Right atrium auricular region (tissue), 2 donors: ENCODE measurements around the gene APOA4. TPM values are rescaled to one million over a fixed set of nuclear protein-coding genes. Genes with fewer than 3 reads are reported as not detected.

Experiments used
- DNase-seq: peaks from one replicate; pipeline ENCODE4 v3.0.0-alpha.2; 2019; ENCODE audit warnings: low spot score
- H3K27ac ChIP-seq, 2 donors: fragments of 200-600 bp; sonication (generic); 1 replicate in 1 of 2; 2 replicates in 1 of 2; pipeline ENCODE4 v1.5.1; 2016 to 2019
- H3K27me3 ChIP-seq, 2 donors: fragments of 200-600 bp; sonication (generic); one replicate each; pipeline versions ENCODE4 v1.5.1 to v1.6.0; 2017 to 2019
- H3K36me3 ChIP-seq: fragments of 200-600 bp; sonication (generic); one replicate; pipeline ENCODE4 v1.5.1; 2016
- H3K4me1 ChIP-seq, 2 donors: fragments of 200-600 bp; sonication (generic); one replicate each; pipeline versions ENCODE4 v1.5.1 to v1.6.0; 2017 to 2019
- H3K4me3 ChIP-seq, 2 donors: fragments of 200-600 bp; sonication (generic); 1 replicate in 1 of 2; 2 replicates in 1 of 2; pipeline ENCODE4 v1.5.1; 2017 to 2019; ENCODE audit warnings: mild to moderate bottlenecking in 1 of 2, moderate library complexity in 1 of 2
- H3K9me3 ChIP-seq, 2 donors: fragments of 200-600 bp; sonication (generic); one replicate each; pipeline ENCODE4 v1.5.1; 2019
- total RNA-seq, 2 donors: library from RNA; depleted of rRNA; stranded (reverse); fragments of >200 nt; gene quantifications; one replicate each; pipeline ENCODE4 v1.1.0, GENCODE V29; 2016
- TF ChIP-seq, protein P1 (sequence below), 2 donors: fragments of 200-600 bp; sonication (generic); IDR thresholded peaks; one replicate each; pipeline ENCODE4 v1.5.1; 2019; ENCODE audit warnings: antibody characterized with exemption in 2 of 2

APOA4 gene
- total RNA-seq, 2 donors from 2014 or later, result not detected

DNA sequence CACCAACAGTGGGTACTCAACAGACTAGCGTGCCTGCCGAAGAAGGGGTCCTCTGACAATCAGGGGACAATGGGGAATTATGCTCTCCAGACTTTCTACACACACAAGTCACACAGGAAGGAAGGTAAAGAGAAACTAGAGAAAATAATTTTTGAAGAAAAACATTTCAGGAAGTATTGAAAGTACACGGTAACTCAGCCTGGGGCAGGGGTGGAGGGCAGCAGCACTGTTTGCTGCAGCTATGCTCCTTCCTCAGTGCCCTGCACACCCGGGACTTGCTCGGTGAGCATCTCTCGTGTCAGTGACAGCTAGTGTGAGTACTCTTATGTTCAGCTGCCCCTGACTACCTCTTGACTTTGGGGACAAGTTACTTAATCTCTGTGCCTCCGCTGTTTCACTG lies 32.3 kb upstream of the APOA4 start:
- no peak overlapping the region for H3K4me3 ChIP-seq
- TF ChIP-seq, protein P1, sequence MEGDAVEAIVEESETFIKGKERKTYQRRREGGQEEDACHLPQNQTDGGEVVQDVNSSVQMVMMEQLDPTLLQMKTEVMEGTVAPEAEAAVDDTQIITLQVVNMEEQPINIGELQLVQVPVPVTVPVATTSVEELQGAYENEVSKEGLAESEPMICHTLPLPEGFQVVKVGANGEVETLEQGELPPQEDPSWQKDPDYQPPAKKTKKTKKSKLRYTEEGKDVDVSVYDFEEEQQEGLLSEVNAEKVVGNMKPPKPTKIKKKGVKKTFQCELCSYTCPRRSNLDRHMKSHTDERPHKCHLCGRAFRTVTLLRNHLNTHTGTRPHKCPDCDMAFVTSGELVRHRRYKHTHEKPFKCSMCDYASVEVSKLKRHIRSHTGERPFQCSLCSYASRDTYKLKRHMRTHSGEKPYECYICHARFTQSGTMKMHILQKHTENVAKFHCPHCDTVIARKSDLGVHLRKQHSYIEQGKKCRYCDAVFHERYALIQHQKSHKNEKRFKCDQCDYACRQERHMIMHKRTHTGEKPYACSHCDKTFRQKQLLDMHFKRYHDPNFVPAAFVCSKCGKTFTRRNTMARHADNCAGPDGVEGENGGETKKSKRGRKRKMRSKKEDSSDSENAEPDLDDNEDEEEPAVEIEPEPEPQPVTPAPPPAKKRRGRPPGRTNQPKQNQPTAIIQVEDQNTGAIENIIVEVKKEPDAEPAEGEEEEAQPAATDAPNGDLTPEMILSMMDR (IDR thresholded peaks at IDR 0.05), result no peak
- DNase-seq, result no peak
- H3K36me3 ChIP-seq, result peaks cover 35% of the 10 kb centered on the region
- no peaks in the 10 kb centered on the region for H3K9me3 ChIP-seq
- H3K27ac ChIP-seq, result no peak overlapping the region
- H3K4me1 ChIP-seq, result peaks cover 0 to 37% of the 10 kb centered on the region in 2 donors
- H3K27me3 ChIP-seq, result no peaks in the 10 kb centered on the region

DNA sequence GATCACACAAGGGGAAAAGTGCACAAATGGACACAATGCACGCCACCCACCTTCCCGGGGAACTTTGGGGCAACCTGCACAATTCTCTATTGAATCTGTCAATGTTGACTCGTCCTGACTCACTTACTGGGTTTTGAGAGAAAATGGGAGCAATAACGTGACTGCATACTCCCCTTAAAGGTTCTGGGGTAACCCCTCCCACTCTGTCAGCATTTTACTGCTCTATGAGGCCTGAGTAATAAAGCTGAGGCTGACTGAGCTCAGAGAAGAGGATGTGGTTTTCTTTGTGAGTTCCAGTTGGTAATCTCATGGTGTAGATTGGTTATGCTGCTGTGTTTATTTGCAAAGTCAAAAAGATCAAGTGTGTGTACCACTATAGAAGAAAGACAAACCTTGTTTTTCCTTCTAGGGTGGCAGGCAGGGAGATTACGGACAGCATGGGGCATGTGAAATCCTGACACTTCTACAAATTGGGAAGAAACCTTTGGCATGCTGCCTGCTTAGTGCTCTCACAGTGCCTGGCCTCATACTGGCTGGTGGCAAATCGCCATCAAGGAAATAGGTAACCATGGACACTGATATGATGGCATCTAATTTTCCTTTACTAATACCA lies 30.5 kb upstream of the APOA4 start:
- DNase-seq, result no peak
- Histone ChIP-seq H3K4me1 (peaks cover 0 to 37% of the 10 kb centered on the region in 2 donors), H3K9me3 (no peaks in the 10 kb centered on the region), H3K4me3 (no peak overlapping the region), H3K27ac (no peak overlapping the region), H3K27me3 (no peaks in the 10 kb centered on the region), H3K36me3 (peaks cover 28% of the 10 kb centered on the region)
- TF ChIP-seq, protein P1 (IDR thresholded peaks at IDR 0.05), result no peak

DNA sequence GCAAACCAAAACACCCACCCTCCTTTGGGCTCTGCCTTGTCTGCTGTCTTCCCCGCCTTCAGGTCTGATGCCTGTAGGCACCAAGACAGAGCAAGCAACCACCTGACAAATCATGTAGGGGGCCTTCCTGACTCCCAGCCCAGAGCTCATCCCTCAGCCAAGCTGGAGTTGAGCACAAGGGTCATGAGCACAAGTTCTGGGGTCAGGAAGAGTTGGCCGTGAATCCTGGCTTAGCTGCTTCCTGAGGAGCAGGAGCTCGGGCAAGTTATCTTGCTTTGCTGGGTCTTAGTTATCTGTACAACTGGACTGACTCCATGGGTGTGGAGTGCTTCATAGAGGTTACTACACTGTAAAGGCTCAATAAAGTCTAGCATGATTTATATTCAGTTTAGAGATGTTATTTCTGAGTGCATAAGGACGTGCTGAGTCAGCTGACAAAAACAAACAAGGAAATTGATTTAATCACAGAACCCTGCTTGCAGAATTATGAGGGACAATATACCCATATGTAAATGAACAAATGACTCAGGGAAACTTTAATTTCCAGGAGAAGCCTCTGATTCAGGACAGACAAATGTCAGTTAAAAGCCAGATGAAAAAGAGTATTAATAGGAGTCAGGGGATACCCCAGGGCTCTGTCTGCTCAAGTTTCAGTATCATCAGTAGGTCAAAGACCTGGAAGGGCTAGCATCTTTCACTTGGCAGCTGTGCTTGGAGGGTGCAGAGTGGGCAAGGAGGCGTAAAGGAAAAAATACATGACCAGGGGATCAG lies 29.3 kb upstream of the APOA4 start:
- DNase-seq, result no peak
- peak overlapping the region; percentile 6 to 30 for H3K27ac ChIP-seq
- H3K9me3 ChIP-seq, result no peaks in the 10 kb centered on the region
- TF ChIP-seq, protein P1 (IDR thresholded peaks at IDR 0.05), result no peak
- H3K4me3 ChIP-seq, result no peak overlapping the region
- H3K27me3 ChIP-seq, result no peaks in the 10 kb centered on the region
- peaks cover 0 to 31% of the 10 kb centered on the region in 2 donors for H3K4me1 ChIP-seq
- H3K36me3 ChIP-seq, result peaks cover 28% of the 10 kb centered on the region

DNA sequence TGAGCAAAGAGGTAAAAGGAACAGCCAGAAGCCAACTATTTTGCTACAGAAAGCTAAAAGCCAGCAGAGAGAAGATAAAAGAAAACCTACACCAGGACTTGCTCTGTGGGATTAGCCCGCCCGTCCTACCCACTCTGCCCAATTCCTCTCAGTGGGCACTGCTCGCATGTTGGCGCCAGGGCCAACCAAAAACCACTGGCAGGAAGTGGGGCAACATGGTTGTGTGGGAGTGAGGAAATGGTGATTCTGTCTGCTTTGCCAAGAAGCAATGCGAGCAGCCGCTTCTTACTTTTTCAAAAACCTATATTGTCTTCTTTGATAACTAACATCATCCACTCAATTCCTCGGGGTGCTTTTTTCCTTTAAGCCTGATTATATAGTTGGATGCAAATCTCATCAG lies 28.5 kb upstream of the APOA4 start:
- Histone ChIP-seq H3K4me3 (no peak overlapping the region), H3K27me3 (no peaks in the 10 kb centered on the region), H3K9me3 (no peaks in the 10 kb centered on the region), H3K27ac (no peak overlapping the region), H3K4me1 (peaks cover 0 to 31% of the 10 kb centered on the region in 2 donors), H3K36me3 (peaks cover 35% of the 10 kb centered on the region)
- TF ChIP-seq, protein P1 (IDR thresholded peaks at IDR 0.05), result no peak
- DNase-seq, result no peak

DNA sequence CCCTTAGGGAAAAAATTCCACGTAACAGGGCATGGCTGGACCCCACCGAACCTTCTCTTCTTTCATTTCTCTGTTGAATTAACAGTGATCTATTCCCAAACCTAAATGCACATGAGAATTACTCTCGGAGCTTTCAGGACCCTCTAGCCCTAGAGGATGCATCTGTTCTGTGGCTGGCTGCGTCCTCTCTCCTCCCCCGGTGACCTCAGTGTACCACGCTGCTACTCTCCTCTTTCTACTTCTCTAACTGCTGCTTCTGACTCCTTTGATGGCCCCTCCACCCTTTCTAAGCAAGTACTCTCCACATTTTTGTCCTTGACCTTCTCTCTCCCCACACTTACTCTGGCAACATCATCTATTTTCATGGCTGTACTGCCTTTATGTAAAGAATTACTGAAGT lies 26.4 kb upstream of the APOA4 start:
- H3K36me3 ChIP-seq, result peaks cover 44% of the 10 kb centered on the region

More for the DNA sequence above, 26.4 kb upstream of the APOA4 start:
- Histone ChIP-seq H3K4me1 (peaks cover 0 to 31% of the 10 kb centered on the region in 2 donors), H3K27ac (no peak overlapping the region), H3K4me3 (no peak overlapping the region), H3K27me3 (no peaks in the 10 kb centered on the region), H3K9me3 (no peaks in the 10 kb centered on the region)
- TF ChIP-seq, protein P1 (IDR thresholded peaks at IDR 0.05), result no peak
- no peak for DNase-seq
